Spleen (tissue), 7 donors: ENCODE data around the gene PRIM2.

ENCODE experiments used
- POLR2A ChIP-seq, 3 donors: fragments of 450-650 bp; IDR thresholded peaks; one replicate each; pipeline ENCODE4 v1.5.1; 2017; ENCODE audit warnings: antibody characterized with exemption in 3 of 3, mild to moderate bottlenecking in 1 of 3
- TF ChIP-seq, protein P1 (sequence below), 11 experiments: fragments of 200-600 bp in 7 of 11; fragments of 450-650 bp in 4 of 11; sonication (generic) in 4 of 11; IDR thresholded peaks in 8 of 11; conservative IDR thresholded peaks in 3 of 11; 1 replicate in 7 of 11; 2 replicates in 4 of 11; pipeline versions ENCODE4 v1.4.0 to v1.8.0; 2016 to 2021; ENCODE audit warnings: antibody characterized with exemption in 11 of 11, inconsistent platforms in 4 of 11, mild to moderate bottlenecking in 1 of 11
- donor health status: DM: no; HTN: no; CAD: no; lungs with moderate emphysema.
- donor health status: DM: no; HTN: no; CAD: no.
- donor health status: DM: no; HTN: no; CAD: no.

DNA sequence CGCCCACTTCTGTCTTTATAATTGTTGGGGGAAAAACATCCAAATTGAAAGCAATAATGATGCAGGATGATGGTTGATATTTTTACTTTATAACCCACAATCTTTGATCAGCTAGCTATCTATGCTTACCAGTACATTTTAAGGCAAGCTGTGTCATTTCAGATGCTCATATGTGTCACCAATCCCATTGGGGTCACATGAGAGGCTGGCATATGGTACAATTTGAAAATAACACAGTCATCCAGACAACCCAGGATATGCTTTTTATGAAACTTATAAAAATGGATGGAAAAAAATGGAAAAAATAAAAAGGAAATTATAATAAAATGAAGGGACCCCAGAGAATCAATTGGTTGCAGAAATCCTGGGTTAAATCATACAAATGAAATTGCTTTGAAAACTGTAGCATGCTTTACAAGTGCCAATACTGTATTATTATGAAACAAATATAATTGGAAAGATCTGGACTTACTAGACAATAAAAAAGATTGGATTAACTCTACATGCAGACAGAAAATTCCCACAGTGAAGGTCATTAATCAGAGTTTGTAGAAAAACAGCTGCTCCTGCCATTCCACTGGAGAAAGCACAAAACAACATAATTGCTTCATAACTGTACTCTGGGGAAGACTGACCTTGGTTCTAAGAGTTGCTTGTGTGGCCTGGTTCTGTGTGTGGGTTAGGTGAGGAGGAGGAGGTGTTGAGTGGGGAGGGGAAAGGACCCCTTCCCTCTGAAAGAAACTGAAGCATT is 13.3 kb upstream of the PRIM2 start:
- TF ChIP-seq, protein P1, sequence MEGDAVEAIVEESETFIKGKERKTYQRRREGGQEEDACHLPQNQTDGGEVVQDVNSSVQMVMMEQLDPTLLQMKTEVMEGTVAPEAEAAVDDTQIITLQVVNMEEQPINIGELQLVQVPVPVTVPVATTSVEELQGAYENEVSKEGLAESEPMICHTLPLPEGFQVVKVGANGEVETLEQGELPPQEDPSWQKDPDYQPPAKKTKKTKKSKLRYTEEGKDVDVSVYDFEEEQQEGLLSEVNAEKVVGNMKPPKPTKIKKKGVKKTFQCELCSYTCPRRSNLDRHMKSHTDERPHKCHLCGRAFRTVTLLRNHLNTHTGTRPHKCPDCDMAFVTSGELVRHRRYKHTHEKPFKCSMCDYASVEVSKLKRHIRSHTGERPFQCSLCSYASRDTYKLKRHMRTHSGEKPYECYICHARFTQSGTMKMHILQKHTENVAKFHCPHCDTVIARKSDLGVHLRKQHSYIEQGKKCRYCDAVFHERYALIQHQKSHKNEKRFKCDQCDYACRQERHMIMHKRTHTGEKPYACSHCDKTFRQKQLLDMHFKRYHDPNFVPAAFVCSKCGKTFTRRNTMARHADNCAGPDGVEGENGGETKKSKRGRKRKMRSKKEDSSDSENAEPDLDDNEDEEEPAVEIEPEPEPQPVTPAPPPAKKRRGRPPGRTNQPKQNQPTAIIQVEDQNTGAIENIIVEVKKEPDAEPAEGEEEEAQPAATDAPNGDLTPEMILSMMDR (IDR thresholded peaks at IDR 0.05 in 8 of 11, conservative IDR thresholded peaks at IDR 0.05 in 3 of 11) = no peak
- no peak for TF ChIP-seq POLR2A (IDR thresholded peaks at IDR 0.05)
